Naive thymus-derived CD8-positive, alpha-beta T cell (primary cell): ENCODE results near the gene ITIH1. TPM values are rescaled to one million over a fixed set of nuclear protein-coding genes. Genes with fewer than 3 reads are reported as not detected.
A peak's percentile ranks its signal among the peaks of the same experiment; 100 is the strongest.

Experiments
- ATAC-seq, 2 donors: fragments of 150-1000 bp; cut with Tn5 transposase in 1 of 2; sonication (Bioruptor Pico), chemical (Tn5 transposase) in 1 of 2; 1 replicate in 1 of 2; 2 replicates in 1 of 2; pipeline ENCODE4 v1.10.0; 2021; ENCODE audit warnings: mild to moderate bottlenecking in 2 of 2, moderate library complexity in 2 of 2
- POLR2A ChIA-PET: fragments of 350-600 bp; sonication (Branson Sonifier 250); formaldehyde crosslinking; loops from one replicate; lab custom pipeline; 2021; ENCODE audit warnings: antibody characterized with exemption; lab: Charles Lee
- DNase-seq, 10 donors: peaks; one replicate each; pipeline versions ENCODE4 v3.0.0 to v3.0.0-alpha.2; 2020 to 2022
- H3K27ac Mint-ChIP-seq, 10 donors: one replicate each; pipeline ENCODE4 v1.8.0; 2020 to 2022; ENCODE audit warnings: mild to moderate bottlenecking in 10 of 10, mixed read lengths in 10 of 10, moderate library complexity in 4 of 10, inconsistent platforms in 1 of 10
- H3K27me3 Mint-ChIP-seq, 5 donors: one replicate each; pipeline ENCODE4 v1.8.0; 2021 to 2022; ENCODE audit warnings: mixed read lengths in 5 of 5
- H3K36me3 Mint-ChIP-seq, 3 donors: one replicate each; pipeline ENCODE4 v1.8.0; 2020 to 2022; ENCODE audit warnings: mixed read lengths in 3 of 3, mild to moderate bottlenecking in 2 of 3, inconsistent platforms in 1 of 3
- H3K4me1 Mint-ChIP-seq, 4 donors: one replicate each; pipeline ENCODE4 v1.8.0; 2021 to 2022; ENCODE audit warnings: mixed read lengths in 4 of 4
- H3K4me3 Mint-ChIP-seq, 10 donors: one replicate each; pipeline ENCODE4 v1.8.0; 2020 to 2022; ENCODE audit warnings: mild to moderate bottlenecking in 10 of 10, mixed read lengths in 10 of 10, moderate library complexity in 6 of 10, inconsistent platforms in 1 of 10
- H3K9me3 Mint-ChIP-seq, 9 donors: one replicate each; pipeline ENCODE4 v1.8.0; 2020 to 2022; ENCODE audit warnings: mixed read lengths in 9 of 9, mild to moderate bottlenecking in 3 of 9, inconsistent platforms in 1 of 9, moderate library complexity in 1 of 9
- polyA plus RNA-seq, 3 donors: library from polyadenylated mRNA; unstranded; fragments of 300-500 nt; fragmentation: Illumina TruSeq; gene quantifications; one replicate each; pipeline ENCODE4 v1.2.3, GENCODE V29; 2021
- total RNA-seq, 8 experiments: library from RNA in 2 of 8; stranded (reverse) in 2 of 8; gene quantifications; one replicate each; pipeline ENCODE4 v1.2.3 and lab custom pipeline; 2021 to 2026

Gene ITIH1
- total and polyA plus RNA-seq, 5 experiments from 2014 or later = not detected

DNA sequence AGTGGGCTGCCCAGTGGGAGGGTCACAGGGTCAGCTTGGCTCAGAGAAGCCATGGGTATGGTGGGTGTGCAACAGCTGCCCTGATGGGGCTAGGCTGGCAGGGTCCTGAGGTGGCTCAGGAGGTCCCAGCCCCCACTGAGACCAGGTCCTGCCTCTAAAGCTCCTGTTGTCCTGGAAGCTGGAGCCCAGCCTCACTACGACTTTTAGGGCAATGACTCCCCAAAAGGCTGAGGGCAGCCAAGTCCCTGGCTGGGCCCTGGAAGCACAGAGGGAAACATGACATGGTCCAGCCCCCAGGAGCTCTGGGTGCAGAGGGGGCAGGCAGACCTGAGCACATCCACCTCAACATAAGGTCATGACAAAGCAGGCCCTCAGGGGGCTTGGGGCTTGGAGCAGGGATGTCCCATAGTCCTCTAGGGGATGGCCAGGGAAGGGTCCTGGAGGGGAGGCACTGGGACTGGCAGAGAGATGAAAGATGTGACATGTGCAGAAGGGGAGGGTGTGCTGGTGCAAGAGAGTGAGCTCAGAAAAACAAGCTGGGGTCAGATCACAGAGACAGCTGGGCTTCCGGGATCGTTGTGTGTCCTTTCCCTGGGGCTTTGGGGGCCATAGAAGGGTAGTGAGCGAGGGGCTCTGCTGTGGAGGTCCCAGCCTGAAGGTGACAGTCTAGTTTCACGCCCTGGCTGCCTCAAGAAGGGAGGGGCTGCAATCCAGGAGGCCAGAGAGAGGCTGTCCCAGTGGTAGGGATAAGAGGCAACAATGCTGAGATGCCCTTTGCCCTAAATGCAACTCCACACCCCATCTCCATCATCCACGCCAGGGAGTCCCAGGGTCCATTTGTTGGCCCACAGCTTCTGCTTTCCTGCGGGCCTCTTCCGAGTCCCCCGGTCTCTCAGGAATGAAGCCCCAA, 16.6 kb downstream of the ITIH1 start:
- POLR2A ChIA-PET = no interaction called here
- no peaks in the 10 kb centered on the region for H3K27me3 Mint-ChIP-seq
- peaks cover 0 to under 1% (median 0%) of the 10 kb centered on the region in 4 donors for H3K4me1 Mint-ChIP-seq

DNA sequence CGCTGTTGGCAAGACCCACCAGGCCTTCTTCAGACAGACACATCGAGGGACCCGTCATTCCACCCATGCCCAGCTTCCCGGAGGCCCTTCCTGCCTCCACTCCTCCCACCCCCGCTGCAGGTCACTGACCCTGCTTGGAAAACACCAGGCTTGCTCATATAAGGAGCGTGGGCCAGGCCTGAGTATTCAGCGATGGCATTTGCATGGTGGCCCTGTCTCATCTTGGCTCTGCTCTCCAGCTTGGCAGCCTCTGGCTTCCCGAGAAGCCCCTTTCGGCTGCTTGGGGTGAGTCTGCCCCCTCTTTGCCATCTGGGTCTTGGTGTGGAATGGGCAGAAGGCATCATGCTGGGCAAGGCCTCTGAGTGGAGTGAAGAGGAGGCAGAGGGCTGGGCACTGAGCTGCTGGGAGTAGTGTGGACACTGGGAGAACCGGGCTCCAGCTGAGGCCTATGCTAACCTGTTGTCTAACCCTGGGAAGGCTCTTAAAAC, 17.3 kb downstream of the ITIH1 start, which contains the start of gene ITIH3:
ITIH3 (plus strand) TSS at position 185 of the 488 bp plus-strand sequence; CDS start at position 193, 8 bp downstream.
- peak within 1 kb of the TSS in 2 of 10 donors; percentile 22 to 65 for H3K27ac Mint-ChIP-seq
- no peak for ATAC-seq
- H3K27me3 Mint-ChIP-seq = no peaks in the 10 kb centered on the region
- no peak for DNase-seq
- no peaks in the 10 kb centered on the region for H3K4me1 Mint-ChIP-seq
- H3K4me3 Mint-ChIP-seq = no peak within 1 kb of the TSS
- H3K36me3 Mint-ChIP-seq = no peaks in the 10 kb centered on the region
- H3K9me3 Mint-ChIP-seq = no peaks in the 10 kb centered on the region
- POLR2A ChIA-PET = no interaction called here

More for the DNA sequence above, 16.6 kb downstream of the ITIH1 start:
- Mint-ChIP-seq H3K27ac (peak overlapping the region in 1 of 10 donors; percentile 22), H3K9me3 (no peaks in the 10 kb centered on the region), H3K36me3 (no peaks in the 10 kb centered on the region), H3K4me3 (no peak overlapping the region)
- no peak for ATAC-seq
- no peak for DNase-seq

- ATAC-seq (no peak), DNase-seq (no peak)
- Mint-ChIP-seq H3K9me3 (no peaks in the 10 kb centered on the region), H3K4me3 (no peak overlapping the region), H3K27ac (peak overlapping the region in 1 of 10 donors; percentile 65), H3K36me3 (no peaks in the 10 kb centered on the region), H3K27me3 (no peaks in the 10 kb centered on the region), H3K4me1 (no peaks in the 10 kb centered on the region)
- POLR2A ChIA-PET = no interaction called here
Observed at GRCh38 chr3:52795298-52795900, 18.0 kb downstream of the ITIH1 start.

GRCh38 chr3:52796411-52796810, 19.0 kb downstream of the ITIH1 start:
- H3K4me3 Mint-ChIP-seq = no peak overlapping the region
- POLR2A ChIA-PET = no interaction called here
- DNase-seq (no peak), ATAC-seq (no peak)
- H3K27ac Mint-ChIP-seq = no peak overlapping the region
- H3K9me3 Mint-ChIP-seq = no peaks in the 10 kb centered on the region
- H3K4me1 Mint-ChIP-seq = no peaks in the 10 kb centered on the region
- H3K27me3 Mint-ChIP-seq = no peaks in the 10 kb centered on the region
- H3K36me3 Mint-ChIP-seq = no peaks in the 10 kb centered on the region

GRCh38 chr3:52798376-52798977, 21.1 kb downstream of the ITIH1 start:
- no peak for DNase-seq
- H3K36me3 Mint-ChIP-seq = no peaks in the 10 kb centered on the region
- no peak overlapping the region for H3K27ac Mint-ChIP-seq
- ATAC-seq = no peak
- H3K27me3 Mint-ChIP-seq = peaks cover 0 to 5% (median 0%) of the 10 kb centered on the region in 5 donors
- H3K4me1 Mint-ChIP-seq = no peaks in the 10 kb centered on the region
- no peaks in the 10 kb centered on the region for H3K9me3 Mint-ChIP-seq
- POLR2A ChIA-PET = interaction anchor here (0.5 kb wide), 1 partner anchor 194 kb away, joined by 4 read pairs; no protein-coding TSS in a partner anchor
- no peak overlapping the region for H3K4me3 Mint-ChIP-seq

DNA sequence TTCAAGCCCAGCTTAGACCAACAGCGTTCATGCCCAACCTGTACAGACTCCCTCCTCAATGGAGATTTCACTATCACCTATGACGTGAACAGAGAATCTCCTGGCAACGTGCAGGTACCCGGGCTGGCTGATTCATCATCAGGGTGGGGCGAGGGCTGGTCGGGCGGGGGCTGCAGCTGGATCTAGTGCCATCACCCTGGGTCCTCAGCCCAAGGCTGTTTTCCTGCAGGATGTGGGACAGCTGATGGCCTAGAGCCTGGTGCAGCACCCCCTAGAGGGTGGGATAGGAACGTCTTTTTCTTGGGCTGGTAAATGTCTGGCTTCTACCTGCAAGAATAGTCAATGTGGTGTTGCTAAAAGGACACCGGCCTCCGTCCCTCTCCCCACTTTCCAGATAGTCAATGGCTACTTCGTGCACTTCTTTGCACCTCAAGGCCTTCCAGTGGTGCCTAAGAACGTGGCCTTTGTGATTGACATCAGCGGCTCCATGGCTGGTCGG, 21.6 kb downstream of the ITIH1 start:
- POLR2A ChIA-PET = interaction anchor here (0.5 kb wide), 1 partner anchor 194 kb away, joined by 4 read pairs; no protein-coding TSS in a partner anchor
- H3K27me3 Mint-ChIP-seq = peaks cover 0 to 5% (median 0%) of the 10 kb centered on the region in 5 donors
- no peaks in the 10 kb centered on the region for H3K36me3 Mint-ChIP-seq
- H3K4me3 Mint-ChIP-seq = no peak overlapping the region
- no peaks in the 10 kb centered on the region for H3K4me1 Mint-ChIP-seq
- DNase-seq (peak in 1 of 10 donors; percentile 5), ATAC-seq (no peak)
- H3K27ac Mint-ChIP-seq = no peak overlapping the region
- H3K9me3 Mint-ChIP-seq = no peaks in the 10 kb centered on the region

DNA sequence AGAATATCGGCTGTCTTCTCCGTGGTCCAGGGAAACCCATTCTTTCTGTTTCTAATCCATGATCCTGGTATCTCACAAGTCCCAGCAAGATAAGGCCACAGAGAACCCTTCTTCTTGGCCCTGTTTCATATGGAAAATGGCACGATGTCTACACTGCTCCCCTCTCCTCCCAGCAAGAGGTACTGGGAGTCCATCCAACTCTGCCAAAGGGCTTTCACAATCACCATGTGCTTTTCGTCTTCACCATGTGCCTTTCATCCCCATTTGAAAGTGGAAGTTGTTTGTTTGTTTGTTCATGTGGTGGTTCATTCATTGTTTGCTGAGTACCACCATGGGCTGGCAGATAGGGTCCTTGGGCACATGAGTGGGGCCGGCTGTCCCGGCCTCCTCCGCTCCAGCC, 22.7 kb downstream of the ITIH1 start:
- Mint-ChIP-seq H3K9me3 (no peaks in the 10 kb centered on the region), H3K36me3 (no peaks in the 10 kb centered on the region), H3K4me3 (no peak overlapping the region), H3K27ac (no peak overlapping the region), H3K4me1 (no peaks in the 10 kb centered on the region), H3K27me3 (peaks cover 0 to 5% (median 0%) of the 10 kb centered on the region in 5 donors)
- DNase-seq = no peak
- POLR2A ChIA-PET = no interaction called here
- no peak for ATAC-seq

DNA sequence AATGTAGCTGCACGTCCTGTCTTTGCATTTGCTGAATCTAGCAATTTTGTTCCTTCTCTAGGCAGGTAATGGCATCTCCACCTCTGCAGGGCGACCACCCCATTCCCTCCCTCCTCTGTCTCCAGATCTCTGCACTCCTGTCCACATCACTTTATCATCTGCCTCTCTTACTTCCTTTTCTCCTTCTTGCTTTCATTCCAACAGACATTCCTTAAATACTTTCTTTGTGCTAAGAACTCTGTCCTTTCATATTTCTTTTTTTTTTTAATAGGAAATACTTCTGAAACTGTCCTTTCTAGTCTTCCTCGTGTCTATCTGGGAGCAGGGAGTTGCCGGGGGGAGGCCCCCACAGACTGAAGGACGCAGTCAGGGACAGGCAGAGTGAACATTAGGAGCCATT, 24.4 kb downstream of the ITIH1 start:
- POLR2A ChIA-PET = no interaction called here
- Mint-ChIP-seq H3K9me3 (no peaks in the 10 kb centered on the region), H3K36me3 (no peaks in the 10 kb centered on the region), H3K4me1 (no peaks in the 10 kb centered on the region), H3K27ac (peak overlapping the region in 1 of 10 donors; percentile 53), H3K27me3 (peaks cover 0 to 5% (median 0%) of the 10 kb centered on the region in 5 donors), H3K4me3 (no peak overlapping the region)
- ATAC-seq (no peak), DNase-seq (no peak)

- Mint-ChIP-seq H3K27me3 (peaks cover 0 to 5% (median 0%) of the 10 kb centered on the region in 5 donors), H3K4me3 (no peak overlapping the region), H3K4me1 (peaks cover 5 to 14% (median 7%) of the 10 kb centered on the region in 4 donors), H3K36me3 (no peaks in the 10 kb centered on the region), H3K27ac (peak overlapping the region in 1 of 10 donors; percentile 66), H3K9me3 (no peaks in the 10 kb centered on the region)
- no peak for DNase-seq
- POLR2A ChIA-PET = no interaction called here
- ATAC-seq = no peak
Observed at GRCh38 chr3:52805270-52806039, 28.1 kb downstream of the ITIH1 start.

GRCh38 chr3:52809149-52809548, 31.8 kb downstream of the ITIH1 start:
- Mint-ChIP-seq H3K27ac (peak overlapping the region in 1 of 10 donors; percentile 42), H3K4me1 (peaks cover 5 to 14% (median 8%) of the 10 kb centered on the region in 4 donors), H3K36me3 (no peaks in the 10 kb centered on the region), H3K27me3 (peaks cover 0 to 1% (median 0%) of the 10 kb centered on the region in 5 donors), H3K9me3 (no peaks in the 10 kb centered on the region), H3K4me3 (no peak overlapping the region)
- POLR2A ChIA-PET = no interaction called here
- no peak for DNase-seq
- ATAC-seq = no peak

- no peak overlapping the region for H3K4me3 Mint-ChIP-seq
- POLR2A ChIA-PET = no interaction called here
- ATAC-seq (peak in 1 of 2 donors; percentile 40), DNase-seq (no peak)
- H3K9me3 Mint-ChIP-seq = no peaks in the 10 kb centered on the region
- H3K27me3 Mint-ChIP-seq = no peaks in the 10 kb centered on the region
- H3K36me3 Mint-ChIP-seq = no peaks in the 10 kb centered on the region
- H3K27ac Mint-ChIP-seq = peak overlapping the region in 1 of 10 donors; percentile 33
- H3K4me1 Mint-ChIP-seq = peaks cover 5 to 14% (median 8%) of the 10 kb centered on the region in 4 donors
Observed at GRCh38 chr3:52809662-52810377, 32.4 kb downstream of the ITIH1 start.
